ENCODE measurements around the gene GNL3L.

DNA sequence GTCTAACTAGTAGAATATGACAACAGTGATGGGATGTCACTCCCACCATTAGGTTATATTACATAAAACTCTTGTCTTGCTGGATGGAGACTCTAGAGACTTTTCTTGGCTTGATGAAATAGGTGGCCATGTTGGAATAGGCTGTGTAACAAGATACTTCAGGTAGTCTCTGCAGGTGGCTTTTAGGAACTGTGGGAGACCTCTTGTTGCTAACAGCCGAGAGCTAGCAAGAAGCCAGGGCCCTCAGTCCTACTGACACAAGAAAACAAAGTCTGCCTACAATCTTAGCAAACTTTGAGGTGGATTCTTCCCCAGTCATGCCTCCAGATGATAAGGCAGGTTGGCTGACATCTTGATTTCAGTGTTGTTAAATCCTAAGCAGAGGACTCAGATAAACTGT is 72.5 kb downstream of the GNL3L start:
- TF ChIP-seq ZNF785 (tag by site-specific recombination; IDR thresholded peaks at IDR 0.05) (no peak), PRDM1 (tag by site-specific recombination; IDR thresholded peaks at IDR 0.05) (no peak), ZNF768 (tag by site-specific recombination; IDR thresholded peaks at IDR 0.05) (no peak), YY1 (tag by site-specific recombination; IDR thresholded peaks at IDR 0.05) (no peak), ZNF830 (tag by site-specific recombination; IDR thresholded peaks at IDR 0.05; ENCODE audit: low read depth) (no peak), ZNF621 (tag by site-specific recombination; IDR thresholded peaks at IDR 0.05) (no peak), SP2 (tag by site-specific recombination; IDR thresholded peaks at IDR 0.05) (no peak), ZNF600 (tag by site-specific recombination; IDR thresholded peaks at IDR 0.05) (no peak), FEZF1 (tag by site-specific recombination; IDR thresholded peaks at IDR 0.05) (no peak), ZNF707 (tag by site-specific recombination; IDR thresholded peaks at IDR 0.05) (no peak)
- TF ChIP-seq, protein P1, sequence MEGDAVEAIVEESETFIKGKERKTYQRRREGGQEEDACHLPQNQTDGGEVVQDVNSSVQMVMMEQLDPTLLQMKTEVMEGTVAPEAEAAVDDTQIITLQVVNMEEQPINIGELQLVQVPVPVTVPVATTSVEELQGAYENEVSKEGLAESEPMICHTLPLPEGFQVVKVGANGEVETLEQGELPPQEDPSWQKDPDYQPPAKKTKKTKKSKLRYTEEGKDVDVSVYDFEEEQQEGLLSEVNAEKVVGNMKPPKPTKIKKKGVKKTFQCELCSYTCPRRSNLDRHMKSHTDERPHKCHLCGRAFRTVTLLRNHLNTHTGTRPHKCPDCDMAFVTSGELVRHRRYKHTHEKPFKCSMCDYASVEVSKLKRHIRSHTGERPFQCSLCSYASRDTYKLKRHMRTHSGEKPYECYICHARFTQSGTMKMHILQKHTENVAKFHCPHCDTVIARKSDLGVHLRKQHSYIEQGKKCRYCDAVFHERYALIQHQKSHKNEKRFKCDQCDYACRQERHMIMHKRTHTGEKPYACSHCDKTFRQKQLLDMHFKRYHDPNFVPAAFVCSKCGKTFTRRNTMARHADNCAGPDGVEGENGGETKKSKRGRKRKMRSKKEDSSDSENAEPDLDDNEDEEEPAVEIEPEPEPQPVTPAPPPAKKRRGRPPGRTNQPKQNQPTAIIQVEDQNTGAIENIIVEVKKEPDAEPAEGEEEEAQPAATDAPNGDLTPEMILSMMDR (tag by site-specific recombination; IDR thresholded peaks at IDR 0.05), result no peak
- TF ChIP-seq, protein P2, sequence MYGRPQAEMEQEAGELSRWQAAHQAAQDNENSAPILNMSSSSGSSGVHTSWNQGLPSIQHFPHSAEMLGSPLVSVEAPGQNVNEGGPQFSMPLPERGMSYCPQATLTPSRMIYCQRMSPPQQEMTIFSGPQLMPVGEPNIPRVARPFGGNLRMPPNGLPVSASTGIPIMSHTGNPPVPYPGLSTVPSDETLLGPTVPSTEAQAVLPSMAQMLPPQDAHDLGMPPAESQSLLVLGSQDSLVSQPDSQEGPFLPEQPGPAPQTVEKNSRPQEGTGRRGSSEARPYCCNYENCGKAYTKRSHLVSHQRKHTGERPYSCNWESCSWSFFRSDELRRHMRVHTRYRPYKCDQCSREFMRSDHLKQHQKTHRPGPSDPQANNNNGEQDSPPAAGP (tag by site-specific recombination; IDR thresholded peaks at IDR 0.05), result no peak
- TF ChIP-seq, protein P3, sequence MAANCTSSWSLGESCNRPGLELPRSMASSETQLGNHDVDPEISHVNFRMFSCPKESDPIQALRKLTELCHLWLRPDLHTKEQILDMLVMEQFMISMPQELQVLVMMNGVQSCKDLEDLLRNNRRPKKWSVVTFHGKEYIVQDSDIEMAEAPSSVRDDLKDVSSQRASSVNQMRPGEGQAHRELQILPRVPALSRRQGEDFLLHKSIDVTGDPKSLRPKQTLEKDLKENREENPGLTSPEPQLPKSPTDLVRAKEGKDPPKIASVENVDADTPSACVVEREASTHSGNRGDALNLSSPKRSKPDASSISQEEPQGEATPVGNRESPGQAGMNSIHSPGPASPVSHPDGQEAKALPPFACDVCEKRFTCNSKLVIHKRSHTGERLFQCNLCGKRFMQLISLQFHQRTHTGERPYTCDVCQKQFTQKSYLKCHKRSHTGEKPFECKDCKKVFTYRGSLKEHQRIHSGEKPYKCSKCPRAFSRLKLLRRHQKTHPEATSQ (tag by site-specific recombination; IDR thresholded peaks at IDR 0.05), result no peak
- TF ChIP-seq, protein P4, sequence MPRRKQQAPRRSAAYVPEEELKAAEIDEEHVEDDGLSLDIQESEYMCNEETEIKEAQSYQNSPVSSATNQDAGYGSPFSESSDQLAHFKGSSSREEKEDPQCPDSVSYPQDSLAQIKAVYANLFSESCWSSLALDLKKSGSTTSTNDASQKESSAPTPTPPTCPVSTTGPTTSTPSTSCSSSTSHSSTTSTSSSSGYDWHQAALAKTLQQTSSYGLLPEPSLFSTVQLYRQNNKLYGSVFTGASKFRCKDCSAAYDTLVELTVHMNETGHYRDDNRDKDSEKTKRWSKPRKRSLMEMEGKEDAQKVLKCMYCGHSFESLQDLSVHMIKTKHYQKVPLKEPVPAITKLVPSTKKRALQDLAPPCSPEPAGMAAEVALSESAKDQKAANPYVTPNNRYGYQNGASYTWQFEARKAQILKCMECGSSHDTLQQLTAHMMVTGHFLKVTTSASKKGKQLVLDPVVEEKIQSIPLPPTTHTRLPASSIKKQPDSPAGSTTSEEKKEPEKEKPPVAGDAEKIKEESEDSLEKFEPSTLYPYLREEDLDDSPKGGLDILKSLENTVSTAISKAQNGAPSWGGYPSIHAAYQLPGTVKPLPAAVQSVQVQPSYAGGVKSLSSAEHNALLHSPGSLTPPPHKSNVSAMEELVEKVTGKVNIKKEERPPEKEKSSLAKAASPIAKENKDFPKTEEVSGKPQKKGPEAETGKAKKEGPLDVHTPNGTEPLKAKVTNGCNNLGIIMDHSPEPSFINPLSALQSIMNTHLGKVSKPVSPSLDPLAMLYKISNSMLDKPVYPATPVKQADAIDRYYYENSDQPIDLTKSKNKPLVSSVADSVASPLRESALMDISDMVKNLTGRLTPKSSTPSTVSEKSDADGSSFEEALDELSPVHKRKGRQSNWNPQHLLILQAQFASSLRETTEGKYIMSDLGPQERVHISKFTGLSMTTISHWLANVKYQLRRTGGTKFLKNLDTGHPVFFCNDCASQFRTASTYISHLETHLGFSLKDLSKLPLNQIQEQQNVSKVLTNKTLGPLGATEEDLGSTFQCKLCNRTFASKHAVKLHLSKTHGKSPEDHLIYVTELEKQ (tag by site-specific recombination; IDR thresholded peaks at IDR 0.05; ENCODE audit: borderline replicate concordance), result no peak
